Suppressor macrophage (primary cell): Measurements from ENCODE around the gene PCSK6.

Experiments
- DNase-seq, 4 experiments: peaks; one replicate each; pipeline ENCODE4 v3.0.0-alpha.2; 2020 to 2022

Gene PCSK6

DNA sequence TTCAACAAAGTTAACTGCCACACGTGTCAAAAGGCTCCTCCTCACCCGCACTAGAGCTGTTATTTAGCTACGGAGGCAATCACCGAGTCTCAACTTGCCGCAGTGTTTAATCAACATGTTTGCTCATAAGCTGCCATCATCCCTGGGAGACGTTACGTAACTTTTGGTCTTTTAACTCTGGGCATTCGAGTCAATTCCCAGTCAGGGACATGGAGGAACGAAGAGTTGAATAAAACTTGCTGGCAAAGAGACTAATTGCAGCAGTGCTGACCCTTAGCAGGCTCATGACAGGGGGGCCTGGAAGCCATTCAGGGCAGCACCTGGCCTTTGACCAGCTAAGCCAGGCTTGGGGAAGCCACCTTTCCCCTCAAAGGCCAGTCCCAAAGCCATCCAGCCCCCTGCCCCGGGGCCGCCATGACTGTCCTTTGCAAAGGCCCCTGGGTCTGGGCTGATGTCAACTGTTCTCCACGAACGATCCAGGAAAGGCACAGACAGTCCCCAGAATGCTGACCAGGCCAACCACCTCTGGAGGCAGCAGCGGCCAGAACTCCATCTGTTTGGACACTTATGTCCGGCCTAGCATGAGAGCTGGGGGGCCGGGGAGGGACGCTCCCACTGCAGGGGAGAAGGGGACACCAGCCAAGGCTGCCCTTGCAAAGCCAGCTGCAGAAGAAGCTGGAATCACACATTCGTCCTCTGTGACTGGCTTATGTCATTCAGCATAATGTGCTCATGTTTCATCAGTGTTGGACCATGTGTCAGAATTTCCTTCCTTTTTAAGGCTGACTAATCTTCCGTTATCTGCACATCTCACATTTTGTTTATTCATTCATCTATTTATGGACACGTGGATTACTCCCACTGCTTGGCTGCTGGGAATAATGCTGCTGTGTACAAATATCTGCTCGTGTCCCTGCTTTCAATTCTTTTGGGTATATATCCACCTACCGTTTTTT lies 43.7 kb downstream of the PCSK6 start:
- DNase-seq, result peak; percentile 66 to 91 (median 78)

DNA sequence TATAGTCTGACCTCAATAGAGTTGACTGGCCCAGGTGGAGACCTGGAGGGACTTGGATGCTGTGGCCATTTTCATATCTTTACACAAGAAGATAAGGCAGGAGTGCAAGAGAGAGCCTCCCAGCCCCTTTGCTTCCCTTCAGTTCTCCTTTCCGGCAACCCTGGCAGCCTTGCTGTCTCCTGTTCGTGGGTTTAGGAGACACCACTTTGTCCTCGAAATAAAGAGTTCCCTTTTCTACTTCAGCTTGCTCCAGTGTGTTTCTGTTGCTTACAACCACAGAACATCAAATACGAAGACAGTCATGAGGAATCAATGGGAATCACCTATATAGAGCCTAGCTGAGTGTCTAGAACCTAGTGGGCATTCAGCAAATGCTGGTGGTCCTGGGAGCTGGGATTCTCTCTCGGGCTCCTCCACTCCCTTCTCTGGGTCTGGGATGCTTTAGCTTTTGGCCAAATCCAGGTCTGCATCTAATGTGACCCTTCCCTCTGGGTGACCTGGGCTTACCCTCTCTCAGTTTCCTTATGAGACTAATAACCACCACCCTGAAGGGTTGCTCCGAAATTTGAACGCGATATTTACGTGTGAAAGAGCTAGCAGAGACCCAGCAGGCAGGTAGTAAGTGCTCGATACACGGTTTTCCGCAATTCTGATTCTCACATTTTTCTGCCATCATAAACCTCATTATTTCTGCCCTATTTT lies 44.5 kb downstream of the PCSK6 start:
- DNase-seq, result peak; percentile 7 to 58 (median 36)

DNA sequence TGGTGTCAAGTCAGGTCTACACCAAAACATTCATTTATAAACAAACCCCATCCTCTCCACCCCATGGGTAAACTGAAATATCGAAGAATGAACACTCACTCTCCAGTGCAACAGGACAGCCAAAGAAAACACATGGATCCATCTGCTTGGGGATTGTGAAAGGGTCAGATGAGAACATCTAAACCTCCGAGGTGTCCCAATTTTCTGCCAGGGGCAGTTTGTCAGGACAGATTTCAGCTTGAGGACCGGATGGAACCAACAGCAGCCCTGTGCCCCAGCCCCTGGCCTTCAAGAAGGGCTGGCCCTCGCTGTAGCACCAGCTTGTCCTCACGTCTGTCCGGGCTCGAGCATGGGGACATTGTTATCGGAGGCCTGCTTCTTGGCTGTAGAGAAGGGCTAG lies 45.5 kb downstream of the PCSK6 start:
- no peak for DNase-seq

DNA sequence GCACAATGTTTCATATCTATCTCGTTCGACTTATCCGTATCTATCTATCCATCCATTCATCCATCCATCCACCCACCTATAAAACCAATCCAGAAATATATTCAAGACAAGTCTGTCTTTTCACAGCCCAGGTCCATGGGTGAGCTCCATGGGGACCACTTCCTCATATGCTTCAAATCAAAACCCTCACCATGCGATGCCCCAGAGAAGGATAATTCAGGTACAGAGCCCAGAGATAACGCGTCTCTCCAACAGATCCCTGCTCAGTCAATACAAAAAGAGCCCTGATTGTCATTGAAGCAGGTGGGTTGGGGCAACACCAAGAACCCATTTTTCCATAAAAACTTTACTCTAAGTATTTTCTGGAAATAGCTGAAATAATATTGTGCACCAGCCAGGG lies 47.2 kb downstream of the PCSK6 start:
- no peak for DNase-seq

DNA sequence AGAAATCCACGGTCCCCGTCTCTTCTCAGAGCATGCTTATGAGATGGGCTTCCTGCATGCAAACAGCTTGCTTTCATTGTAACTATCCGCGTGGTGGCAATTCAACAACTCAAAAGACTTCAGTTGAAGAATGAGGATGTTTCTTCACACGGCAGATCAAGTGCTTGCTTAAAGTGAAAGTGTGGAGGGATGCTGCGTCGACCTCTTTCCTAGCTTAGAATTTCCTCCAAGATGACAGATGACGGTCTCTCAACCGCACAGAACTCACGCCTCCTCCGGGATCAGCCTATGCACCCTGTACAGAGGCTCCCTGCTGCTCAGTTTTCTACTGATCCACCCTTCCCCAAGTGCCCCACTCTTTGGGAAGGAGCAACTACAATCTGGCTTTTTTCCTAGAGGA lies 47.8 kb downstream of the PCSK6 start:
- peak; percentile 18 to 55 (median 44) for DNase-seq

DNA sequence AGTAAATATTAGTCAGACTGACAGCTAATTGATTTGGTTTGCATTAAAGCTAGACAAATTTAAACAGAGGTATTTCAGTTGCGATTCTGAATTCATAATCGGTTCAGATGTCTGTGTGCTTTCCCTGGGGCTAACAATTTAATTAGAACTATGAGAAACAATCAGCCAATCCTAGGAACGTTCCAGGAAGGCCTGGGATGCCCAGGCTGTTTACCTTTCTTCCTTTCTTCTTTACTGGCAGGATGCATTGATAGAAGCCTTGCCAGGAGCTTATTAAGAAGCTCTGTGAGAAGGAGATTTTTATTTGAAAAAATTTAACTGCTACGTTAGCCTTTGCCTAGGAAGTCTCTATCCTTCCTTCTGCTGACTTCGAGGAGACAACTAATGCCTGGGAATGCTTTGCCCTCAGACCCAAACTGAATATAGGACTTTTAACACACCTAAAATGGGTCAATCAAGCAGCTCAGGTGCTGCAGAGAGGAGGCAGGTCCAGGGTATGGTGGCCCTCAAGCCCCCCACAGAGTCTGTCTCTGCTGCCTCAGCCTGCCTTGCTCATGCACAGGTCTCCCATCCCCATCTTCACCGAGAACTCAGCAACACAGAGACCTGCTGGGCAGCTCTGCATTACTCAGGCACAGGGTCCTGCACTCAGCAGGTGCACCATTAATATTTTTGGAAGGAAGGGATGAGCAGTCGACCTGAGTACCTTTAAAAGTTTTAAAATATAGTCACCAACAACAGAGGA lies 48.5 kb downstream of the PCSK6 start:
- DNase-seq, result no peak

DNA sequence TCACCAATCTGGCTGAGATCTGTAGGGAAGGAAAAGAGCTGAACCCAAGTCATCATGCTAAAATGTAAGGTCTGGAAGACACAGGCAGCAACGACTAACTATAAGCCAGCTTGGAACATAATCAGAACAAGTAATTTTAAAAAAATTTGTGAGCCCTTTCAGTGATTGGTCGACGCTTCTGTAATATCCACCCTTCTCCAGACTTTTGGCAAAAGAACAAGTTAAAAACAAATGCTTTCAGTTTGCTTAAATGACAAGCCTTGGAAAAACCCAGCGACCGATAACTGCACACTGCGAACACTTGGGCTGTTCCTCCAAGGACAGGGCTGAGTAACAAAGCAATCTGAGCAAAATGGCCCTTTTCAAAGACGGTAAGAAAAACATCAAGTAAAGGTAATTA lies 49.6 kb downstream of the PCSK6 start:
- no peak for DNase-seq

DNA sequence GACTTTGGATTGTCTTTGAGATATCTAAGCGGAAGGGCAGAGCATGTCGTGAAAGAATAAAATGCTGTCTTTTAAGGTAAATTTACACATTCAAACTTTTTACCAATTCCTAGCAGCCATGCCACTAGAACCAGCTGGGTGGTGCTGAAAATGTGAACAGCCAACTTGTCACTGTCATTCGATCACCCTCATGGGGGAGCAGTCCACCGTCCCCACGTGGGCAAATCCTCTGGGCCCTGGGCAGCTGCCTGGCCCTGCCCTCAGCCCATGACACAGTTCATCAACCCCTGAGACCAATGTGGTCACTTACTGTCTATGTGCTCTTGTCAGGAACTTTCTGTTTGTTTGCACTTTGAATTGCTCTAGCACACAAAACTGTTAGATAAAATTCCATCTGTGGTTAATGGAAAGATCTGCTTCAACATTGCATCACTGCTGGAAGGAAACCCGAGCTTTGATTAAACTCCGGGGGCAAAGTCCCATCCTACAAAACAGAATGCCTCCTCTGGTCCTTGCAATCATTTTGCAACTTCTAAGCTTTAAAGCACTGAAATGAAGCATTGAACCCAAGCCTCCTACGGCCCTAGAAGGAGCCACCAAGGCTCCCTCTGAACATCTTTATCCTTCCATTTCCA lies 50.1 kb downstream of the PCSK6 start:
- DNase-seq, result no peak

DNA sequence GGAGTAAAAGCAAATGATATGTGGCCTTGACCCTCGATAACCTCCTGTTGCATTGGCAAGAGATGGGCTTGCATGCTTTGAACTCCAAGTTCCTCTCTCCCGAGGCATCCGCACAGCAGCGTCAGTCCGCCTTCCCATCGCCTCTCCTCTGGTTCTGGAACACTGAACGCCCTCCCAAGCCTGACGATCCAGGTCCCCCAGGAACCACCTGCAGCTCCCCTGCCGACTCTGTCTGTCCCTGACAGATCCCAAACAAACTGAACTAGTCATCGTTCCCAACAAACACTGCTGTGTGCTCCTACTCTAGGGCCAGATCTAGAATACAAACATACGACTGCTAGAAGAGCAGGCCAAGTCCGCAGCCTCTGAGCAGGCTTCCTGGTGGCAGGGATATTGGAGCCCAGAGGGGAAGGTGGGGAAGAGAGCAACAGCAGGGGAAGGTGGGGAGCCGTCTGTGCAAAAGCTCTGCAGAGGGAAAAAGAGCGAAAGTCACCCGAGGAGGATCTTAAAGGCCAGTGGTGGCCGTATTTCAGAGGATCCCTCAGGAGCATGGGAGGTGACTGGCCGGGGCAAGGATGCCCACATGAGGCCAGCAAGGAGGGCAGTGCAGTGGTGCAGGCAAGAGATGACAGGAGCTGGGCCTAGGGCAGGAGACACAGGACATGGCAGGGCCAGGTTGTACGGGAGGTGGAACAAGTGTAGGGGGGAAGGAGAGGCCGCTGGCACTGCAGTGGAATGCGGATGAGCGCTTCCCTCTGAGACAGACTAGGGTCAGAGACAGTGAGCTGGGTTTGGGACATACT lies 50.8 kb downstream of the PCSK6 start:
- no peak for DNase-seq

DNA sequence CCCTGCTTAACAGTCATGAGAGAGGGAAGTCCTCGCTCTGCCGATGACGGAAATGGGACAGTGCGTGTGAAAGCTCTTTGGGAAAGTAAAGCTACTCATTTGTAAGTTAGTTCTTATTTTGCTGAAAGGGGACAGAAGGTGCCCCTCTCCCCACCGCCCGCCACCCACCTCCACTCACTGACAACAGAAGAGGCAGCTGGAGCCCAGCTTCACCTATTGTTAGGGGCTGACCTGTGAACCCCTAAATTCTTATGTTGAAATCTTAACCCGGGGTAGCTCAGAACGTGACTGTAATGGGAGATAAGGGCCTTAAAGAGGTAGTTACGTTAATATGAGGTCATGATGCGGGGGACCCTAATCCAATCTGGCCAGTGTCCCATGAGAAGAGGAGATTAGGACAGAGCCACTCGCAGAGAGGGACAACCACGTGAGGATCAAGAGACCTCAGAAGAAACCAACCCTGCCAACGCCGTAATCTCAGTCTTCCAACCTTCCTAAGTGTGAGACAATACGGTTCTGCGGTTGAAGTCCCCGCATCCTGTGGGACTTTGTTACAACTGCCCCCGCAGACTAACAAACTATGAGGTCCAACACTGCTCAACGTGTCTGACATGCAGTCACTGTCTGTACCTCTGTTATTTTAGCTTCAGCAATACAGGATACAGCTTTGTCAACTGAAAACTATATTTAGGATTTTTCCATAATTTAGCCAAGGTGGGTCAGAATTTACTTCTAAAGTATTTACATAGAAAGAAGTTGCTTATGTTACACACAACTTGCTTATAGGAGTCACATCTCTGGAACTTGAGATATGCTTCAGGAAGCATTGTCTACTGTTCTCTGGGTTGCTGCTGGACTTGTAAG lies 51.7 kb downstream of the PCSK6 start:
- no peak for DNase-seq

DNA sequence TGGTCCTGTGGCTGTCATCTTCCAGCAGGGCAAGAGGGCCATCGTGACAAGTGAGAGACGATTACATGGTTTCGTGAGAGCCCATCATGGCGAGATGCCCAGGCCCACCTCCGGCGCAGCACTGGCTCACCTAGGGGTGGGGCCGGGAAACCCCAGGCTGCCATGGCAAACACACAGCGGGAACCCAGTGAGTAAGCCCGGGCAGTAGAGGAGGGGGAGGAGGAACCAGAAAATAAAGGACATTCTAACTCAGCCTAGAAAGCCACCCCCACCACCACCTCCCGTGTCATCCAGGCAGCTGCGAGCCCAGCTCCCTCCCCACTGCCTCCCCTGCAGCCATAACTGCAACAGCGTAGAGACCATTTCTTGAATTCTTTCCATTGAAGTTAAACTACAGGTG lies 52.3 kb downstream of the PCSK6 start:
- DNase-seq, result no peak

DNA sequence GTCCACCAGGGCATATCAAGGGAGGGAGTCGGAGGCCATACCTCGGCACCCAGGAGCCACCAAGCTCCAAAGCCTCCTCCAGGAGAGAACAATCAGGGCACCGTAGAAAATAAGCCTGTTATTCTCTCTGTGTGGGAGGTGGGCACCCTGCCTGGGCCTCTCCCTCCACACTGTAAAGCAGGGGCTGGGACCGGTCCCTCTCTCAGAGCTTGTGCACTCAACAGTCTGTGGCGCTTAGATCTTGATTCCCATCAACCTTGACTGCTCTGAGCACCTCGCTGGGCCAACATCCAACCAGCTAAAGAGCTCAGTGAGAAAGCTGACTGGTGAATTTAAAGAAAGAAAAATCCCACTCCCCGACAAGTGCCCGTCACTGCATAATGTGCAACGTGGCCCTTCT lies 53.0 kb downstream of the PCSK6 start:
- DNase-seq, result no peak

DNA sequence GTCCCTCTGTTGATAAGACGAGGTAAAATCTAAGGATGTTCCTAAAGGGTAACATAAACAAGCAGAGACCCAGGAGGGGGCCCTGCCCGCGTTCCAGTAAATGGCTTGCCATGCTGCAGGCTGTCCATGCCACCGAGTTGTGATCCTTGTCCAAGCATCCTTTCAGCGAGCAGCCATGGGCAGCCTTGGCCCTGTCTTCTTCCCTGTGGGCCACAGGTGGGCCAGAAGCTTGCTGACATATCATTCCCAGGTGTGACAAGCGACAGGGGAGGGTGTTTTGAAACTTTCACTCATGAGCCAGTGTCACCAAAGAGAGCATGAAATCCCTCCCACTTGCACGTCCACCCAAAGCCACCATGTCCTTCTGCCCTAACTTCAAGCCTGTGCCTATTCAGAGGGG lies 53.7 kb downstream of the PCSK6 start:
- no peak for DNase-seq

DNA sequence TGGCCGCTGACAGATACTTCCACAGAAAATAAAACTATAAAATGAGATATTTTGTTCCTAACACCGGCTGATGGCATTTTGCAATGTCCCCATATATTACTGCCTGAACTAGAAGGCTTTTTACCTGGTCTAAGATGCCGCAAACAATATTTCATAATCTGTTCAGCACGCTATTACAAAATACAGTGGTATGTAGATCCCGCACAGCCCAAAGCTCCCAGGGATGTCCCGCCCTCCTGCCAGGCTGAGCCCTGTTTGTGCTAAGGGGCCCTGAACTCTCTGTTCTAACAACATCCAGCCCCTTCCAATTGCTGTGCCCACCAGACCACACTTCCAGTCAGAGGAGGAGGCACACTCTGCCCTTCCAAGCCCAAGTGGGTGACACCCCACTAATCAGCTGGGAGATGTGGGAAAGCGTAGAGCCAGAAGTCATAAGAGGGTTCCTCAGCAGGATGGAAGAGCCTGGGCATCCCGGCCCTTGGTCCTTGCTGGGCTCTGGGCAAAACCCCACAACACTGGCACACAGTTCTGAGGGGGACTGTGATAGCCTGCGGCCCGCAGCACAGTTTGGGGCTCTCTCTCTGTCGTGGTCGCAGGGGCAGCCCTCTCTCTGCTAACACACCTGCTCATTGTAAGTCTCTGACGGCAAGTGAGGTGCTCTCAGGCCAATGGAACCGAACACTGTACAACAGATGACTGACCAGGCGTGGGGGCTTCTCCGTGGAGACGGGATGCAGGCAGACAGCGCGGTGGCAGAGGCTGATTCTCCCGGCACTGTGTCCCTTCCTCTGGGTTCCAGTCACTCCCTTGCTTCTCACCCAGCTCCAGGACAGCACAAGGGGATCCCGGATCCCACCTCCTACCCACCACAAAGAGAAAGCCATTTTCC lies 55.2 kb downstream of the PCSK6 start:
- DNase-seq, result no peak

DNA sequence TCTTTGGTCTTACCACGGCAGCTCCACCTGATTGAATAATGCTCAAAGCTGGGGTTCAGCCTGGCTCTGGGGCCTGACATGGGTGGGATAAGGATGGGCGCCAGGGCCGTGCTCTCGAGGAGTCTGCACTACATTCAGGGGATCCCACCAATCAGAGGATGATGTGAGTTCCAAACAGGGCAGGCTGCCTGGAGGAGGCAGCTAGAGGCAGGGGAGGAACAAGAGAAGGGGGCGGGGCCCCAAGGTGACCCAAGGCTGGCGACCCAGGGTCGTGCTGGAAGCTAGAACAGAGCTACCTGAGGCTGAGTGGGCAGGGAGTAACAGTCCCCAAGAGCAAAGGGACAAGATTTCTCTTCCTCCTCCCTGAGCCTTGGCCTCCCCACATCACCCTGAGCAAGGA lies 56.1 kb downstream of the PCSK6 start:
- DNase-seq, result no peak

DNA sequence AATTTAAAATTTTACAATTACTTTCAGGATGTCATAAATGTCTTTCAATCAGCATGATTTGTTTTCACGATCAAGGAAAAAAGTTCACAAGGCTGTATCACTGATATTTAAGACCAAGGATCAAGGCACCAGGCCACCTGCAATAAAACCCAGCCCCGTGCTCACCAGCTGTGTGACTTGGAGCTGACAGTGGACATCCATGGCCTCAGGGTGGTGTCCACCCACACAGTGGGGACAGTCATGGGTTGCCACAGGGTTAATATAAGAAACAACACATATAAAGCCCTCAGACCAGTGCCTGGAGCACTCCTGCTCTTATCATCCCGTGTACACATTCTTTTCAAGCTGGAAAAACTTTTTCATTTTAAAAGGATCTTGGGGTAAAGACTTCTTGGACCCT lies 56.5 kb downstream of the PCSK6 start:
- DNase-seq, result peak in 1 of 4 experiments; percentile 10

DNA sequence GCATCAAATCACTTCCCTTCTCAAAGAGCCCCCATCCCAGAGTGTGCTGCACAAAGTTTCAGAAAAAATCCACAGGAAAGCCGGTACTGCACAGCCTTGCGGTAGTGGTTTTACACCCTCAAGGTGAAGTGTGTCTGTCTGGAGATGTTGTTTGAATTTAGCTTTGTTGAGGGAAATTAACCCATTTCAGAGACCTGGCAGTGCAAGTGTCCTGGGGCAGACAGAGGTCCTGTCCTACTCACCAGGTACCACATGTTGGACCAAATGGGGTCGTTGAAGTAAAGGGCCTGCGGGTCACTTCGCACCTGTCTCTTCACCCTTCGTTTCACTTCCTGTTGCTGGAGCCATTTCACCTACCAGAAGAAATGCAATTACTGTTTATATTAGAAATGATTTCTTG lies 57.8 kb downstream of the PCSK6 start:
- DNase-seq, result no peak

DNA sequence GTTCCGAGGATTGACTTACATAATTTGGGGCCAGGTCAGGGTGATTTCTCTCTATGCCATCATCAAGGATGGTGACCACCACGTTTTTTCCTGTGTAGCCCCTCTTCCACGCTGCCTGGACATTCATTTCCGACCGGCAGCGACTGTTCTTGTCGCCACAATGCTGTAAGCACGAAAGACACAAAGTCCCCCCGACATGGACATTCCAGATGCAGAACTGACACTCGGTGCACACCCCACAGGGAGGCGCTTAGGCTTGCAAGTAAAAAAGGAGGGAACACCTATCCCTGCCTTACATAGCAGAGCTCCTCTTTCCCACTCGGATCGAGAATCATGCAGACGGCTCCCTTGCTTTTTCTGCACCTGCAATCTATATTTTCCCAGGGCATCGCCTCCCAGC lies 58.2 kb downstream of the PCSK6 start:
- DNase-seq, result no peak

DNA sequence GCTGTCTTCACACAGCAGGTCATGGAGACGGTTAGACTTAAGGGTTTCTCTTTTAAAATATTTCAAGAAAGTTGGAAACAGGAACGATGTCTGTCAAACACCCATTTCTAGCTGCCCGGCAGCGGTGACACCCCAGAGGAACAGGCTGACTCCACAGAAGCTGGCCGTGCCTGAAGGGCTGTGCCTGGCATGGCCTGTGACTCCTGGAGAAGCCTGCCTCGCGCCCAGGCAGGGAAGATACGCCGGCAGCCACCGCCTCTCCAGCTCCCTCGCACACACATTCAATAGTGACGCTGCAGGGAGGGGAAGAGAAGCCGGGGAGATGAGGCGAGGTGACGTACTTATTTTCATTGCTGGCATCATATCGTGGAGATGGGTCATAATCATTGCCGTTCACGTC lies 59.9 kb downstream of the PCSK6 start:
- DNase-seq, result no peak

DNA sequence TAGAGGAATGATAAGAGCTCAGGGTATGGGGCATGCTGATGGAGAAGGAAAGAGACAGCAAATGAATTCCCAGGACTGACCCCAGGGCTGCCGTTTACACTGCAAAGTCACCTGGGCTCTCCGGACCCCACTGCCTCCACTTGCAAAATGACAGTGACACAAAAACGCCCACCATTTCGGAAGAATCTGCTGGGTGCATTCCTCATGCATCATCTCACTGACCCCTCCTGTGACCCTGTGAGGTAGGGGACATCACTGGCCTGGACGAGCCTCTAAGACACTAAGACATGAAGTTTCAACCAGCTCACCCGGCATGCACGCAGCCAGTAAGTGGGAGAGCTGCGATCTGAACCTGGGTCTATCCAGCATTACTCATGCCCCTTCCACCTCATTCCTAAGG lies 60.3 kb downstream of the PCSK6 start:
- DNase-seq, result no peak
